Stimulated activated CD4-positive, alpha-beta T cell treated with anti-CD3 and anti-CD28 coated beads, Interleukin-4, amount 100 ng/mL, for 4 hours (primary cell): ENCODE measurements around the gene ZNF750.

ENCODE experiments used
- DNase-seq, 2 experiments: peaks; one replicate each; pipeline ENCODE4 v3.0.0-alpha.2; 2020

ZNF750 gene

DNA sequence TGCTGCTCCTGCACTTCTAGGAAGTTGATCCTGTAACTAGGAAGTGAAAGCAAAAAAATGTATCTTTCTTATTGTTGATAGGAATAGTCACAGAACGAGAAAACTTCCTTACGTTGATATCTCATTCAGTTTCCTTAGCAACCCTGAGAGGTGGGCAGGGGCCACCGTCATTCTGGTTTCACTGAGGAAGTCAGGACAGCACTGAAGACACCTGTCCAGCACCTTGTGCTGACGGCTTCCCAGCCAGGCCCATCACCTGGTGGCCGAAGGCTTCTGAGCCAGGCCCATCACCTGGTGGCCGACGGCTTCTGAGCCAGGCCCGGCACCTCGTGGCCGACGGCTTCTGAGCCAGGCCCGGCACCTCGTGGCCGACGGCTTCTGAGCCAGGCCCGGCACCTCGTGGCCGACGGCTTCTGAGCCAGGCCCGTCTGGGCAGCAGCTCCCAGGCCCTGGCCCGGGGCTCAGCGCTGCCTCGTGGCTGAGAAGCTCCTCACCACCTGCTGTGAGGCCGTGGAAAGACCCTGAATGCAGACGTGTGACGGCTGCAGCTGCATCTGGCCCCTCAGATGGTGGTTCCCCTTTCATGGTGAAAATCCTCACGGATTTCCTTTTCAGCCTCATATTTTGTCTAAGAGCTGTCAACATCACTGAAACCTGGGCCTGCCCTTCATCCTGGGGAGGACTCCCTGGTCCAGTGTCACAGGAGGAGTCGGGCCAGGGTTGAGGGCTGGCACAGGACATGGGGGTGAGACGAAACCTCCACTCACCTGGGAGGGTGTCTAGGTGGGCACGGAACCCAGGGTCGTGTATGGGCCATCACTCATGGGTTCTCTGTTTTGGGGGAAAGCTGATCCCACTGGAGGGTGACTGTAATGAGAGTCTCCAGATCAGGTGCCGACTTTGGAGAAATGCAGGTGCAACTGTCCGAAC, 33.0 kb upstream of the ZNF750 start:
- DNase-seq: no peak

- no peak for DNase-seq
Observed at GRCh38 chr17:82871776-82872561, 32.1 kb upstream of the ZNF750 start.

- peak in 1 of 2 experiments; percentile 25 for DNase-seq
Observed at GRCh38 chr17:82871056-82871775, 31.4 kb upstream of the ZNF750 start.

- no peak for DNase-seq
Observed at GRCh38 chr17:82870541-82870940, 30.7 kb upstream of the ZNF750 start.

DNA sequence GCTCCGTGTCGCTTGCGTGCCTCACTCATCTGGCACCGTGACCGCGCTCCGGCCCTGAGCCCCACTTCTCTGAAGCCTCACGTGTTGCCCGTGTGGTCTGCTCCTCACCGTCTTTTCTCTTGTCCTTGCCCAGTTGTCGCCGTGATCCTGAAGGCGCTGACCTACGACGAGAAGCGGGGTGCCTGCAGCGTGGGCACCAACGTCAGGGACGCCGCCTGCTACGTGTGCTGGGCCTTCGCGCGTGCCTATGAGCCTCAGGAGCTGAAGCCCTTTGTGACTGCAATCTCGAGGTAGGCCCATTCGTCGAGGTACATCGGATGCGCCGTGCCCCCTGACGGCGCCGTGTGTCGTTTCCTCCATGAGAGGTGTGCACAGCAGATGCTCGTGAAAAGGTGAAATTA, 30.3 kb upstream of the ZNF750 start:
- no peak for DNase-seq

- DNase-seq: no peak
Observed at GRCh38 chr17:82869536-82869935, 29.7 kb upstream of the ZNF750 start.

- DNase-seq: no peak
Observed at GRCh38 chr17:82868715-82869131, 28.9 kb upstream of the ZNF750 start.

DNA sequence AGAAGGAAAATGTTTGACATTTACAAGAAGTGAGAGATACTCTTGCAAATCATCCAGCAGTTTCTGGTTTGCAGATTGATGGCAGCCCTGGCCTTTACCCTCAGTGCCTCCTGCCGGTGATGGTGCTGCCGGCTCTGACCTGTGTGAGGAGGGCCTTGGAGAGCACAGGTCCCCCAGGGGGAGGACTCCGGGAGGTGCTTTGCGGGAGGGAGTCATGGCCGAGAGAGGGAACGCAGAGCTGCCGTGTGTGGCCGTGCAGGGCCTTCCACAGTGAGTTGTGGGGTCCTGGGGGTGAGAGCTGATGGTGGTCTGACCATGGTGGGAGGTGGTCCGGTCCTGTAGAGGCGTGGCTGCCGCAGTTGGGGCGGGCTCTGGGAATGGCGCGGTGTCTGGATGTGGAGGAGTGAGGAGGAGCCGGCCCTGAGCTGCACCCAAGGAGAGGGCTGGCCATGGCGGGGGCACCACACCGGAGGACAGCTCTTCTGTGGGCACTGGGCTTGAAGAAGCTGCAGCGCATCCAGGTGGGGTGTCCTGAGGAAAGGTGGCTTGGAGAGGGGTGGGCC, 28.0 kb upstream of the ZNF750 start:
- no peak for DNase-seq

- no peak for DNase-seq
Observed at GRCh38 chr17:82866590-82867191, 26.9 kb upstream of the ZNF750 start.

GRCh38 chr17:82865774-82866395, 26.1 kb upstream of the ZNF750 start:
- DNase-seq: no peak

DNA sequence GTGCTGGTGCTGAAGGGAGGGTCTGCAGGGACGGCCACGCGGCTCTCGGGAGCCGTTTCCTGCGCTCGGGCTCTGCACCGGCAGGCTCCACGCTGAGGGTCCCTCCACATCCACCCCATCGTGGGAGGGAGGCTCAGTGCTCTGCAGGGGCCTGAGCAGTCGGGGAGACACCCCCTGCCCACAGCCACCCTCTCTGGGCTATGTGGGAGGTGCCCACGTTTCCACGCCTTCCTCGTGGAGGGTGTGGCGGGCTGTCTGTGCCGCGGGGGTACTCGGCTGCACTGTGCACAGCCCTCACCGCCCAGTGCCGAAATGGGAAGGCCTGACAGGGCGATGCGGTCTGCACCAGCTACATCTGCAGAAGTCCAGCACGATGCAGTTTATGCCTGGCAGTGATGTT, 25.5 kb upstream of the ZNF750 start:
- DNase-seq: no peak

DNA sequence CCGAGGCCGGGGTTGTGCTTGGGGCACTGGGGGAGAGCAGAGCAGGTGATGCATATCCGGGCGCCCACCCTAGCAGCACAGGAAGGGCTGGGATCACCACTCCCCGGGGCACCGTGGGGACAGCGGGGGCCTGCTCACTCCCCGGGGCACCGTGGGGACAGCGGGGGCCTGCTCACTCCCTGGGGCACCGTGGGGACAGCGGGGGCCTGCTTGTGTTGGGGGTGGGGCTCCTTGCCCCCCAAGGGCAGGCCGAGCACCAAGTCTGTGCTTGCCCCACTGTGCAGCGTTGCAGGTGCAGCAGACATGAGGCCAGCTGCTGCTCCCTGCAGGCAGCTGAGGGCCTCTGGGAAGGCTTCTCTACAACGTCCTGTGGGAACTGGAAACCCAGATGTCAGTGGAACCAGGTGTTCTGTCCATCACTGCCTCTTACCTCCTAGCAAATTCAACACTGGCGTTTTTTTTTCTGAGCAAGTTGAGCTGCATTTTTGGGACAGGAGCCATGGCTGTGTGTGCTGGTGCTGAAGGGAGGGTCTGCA, 25.0 kb upstream of the ZNF750 start:
- no peak for DNase-seq

- peak; percentile 69 to 91 for DNase-seq
Observed at GRCh38 chr17:82863941-82864712, 24.3 kb upstream of the ZNF750 start.

- DNase-seq: no peak
Observed at GRCh38 chr17:82863383-82863940, 23.6 kb upstream of the ZNF750 start.

DNA sequence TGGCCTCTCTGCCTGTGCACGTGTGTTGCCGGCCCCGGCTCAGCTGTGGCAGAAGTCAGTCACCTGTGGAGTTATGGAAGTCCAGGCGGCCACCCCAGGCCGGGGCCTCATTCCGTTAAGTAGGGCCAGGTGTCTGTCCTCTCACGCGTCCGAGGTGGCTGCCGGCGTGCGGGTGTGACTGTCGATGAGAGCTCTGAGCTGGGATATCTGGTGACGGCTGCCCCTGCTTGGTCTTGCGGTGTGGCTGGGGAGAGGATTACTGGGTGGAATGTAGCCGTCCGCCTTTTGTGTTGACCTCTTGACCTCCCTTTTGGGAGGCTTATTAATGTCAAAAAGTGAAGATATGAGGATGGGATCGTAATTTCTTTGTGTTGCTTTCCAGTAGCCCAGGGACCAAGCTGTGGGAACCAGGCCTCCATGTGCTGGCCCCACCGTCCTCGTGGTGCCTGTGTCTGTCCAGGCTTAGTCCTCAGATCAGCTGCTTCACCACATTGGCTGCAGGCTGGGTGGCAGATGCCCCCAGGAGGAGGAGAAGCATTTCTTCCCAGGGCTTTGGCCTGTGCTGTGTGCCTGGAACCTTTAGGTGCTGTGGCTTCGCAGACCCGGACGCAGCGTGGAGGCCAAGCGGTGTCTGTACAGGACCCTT, 23.0 kb upstream of the ZNF750 start:
- DNase-seq: no peak

DNA sequence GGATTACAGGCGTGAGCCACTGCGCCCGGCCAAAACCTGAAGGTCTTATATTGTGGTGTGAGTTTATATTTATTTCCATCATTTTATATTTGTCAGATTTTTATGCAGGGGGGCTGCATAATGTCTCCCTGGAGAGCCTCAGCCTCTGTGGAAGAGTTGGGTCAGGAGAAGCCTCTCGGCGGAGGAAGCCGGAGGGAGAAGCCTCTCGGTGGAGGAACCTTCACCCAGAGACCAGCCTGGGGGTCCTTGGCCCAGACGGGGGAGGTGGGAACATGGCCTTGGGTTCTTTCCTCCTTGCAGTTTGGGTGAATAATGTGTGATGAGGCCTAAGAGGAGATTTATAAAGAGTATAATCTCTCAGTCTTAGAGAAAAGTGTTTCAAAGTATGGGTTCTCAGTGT, 22.4 kb upstream of the ZNF750 start:
- no peak for DNase-seq

- no peak for DNase-seq
Observed at GRCh38 chr17:82861393-82861775, 21.6 kb upstream of the ZNF750 start.

DNA sequence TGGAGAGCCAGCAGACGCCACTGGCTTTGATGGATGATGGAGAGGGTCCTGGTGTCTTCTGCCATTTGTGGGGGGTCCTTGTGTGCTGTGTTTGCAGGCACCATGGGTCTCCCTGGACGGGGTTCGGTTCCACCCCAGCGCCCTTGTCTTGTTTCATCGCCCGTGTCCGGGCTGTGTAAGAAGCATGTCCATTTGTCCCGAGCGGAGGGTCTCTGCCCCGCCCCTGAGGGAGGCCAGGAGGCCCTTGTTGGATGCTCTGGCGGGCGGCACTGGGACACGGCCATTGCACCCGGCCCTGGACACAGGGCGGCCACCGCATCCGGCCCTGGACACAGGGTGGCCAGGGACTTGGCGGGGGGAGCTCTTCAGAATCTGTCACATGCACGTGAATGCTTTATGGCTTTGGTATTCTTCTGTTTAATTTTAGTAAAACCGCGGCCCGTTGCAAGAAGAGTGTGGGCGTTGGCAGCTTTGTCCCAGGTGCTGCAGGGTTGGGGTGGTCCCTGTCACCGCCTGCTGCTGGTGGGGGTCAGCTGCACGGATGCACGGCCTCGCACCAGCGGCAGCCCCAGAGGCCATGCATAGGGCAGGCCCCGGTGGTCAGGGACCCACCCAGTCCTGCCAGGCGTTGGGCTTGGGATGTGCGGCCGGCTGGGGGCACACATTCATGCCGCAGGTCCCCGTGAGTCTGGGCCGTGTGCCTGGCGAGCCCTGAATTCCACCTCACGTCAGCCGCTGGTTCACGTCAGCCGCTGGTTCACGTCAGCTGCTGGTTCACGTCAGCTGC, 21.0 kb upstream of the ZNF750 start:
- DNase-seq: no peak
